ENCODE measurements around the gene TACR3. TPM values are rescaled to one million over a fixed set of nuclear protein-coding genes. Genes with fewer than 3 reads are reported as not detected.
"Not testable (repeated sequence)": the region's sequence is repeated elsewhere in the genome, so short reads cannot be mapped to it uniquely, and the experiment has no call there.

The TACR3 gene
- total RNA-seq: not detected

DNA sequence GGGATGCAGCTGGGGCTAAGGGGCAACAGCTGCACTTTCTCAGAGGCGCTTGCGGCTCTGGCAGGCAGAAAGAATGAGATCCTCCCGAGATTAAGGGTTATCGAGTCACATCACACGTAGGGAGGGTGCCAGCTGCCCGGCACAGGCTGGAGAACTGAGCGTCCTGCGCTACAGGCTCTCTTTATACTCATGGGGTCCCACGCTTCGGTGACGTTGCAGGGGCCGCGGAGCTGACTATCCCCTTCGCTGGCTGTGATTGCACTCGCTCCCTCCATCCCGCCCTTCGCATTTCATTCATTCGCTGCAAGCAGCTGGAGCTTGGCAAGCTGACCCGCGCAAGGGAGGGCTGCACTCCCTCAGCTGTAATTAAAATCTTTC lies at the start of gene TACR3:
TSS of gene TACR3 (minus strand) at position 156 of the 378 bp plus-strand sequence. CDS start 310 bp downstream, outside the sequence.
- Mint-ChIP-seq H3K4me1 (ENCODE audit: low read depth) (no peaks in the 10 kb centered on the region), H3K4me3 (no peak within 1 kb of the TSS), H3K27me3 (ENCODE audit: low read depth) (peaks cover 11% of the 10 kb centered on the region), H3K9me3 (ENCODE audit: insufficient read depth) (no peaks in the 10 kb centered on the region), H3K27ac (no peak within 1 kb of the TSS), H3K36me3 (ENCODE audit: low read depth) (no peaks in the 10 kb centered on the region)
- ChIA-PET CTCF (no interaction called here), POLR2A (no interaction called here)
- DNase-seq (no peak), ATAC-seq (no peak)

DNA sequence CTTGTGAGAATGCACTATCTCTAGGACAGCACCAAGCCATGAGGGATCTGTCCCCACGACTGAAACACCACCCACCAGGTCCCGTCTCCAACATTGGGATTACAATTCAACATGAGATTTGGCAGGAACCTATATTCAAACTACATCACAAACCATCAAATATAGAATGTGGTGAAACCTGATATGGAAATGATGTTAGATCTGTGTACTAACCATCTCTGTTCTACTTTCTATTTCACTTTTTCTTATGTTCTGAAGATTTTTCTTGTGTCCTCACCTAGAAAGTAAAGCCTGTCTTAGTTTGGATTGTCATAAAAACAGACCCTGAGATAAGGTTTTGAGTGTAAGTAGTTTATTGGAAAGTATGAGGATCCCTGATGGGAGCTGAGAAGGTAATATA lies 37.8 kb upstream of the TACR3 start:
- Mint-ChIP-seq H3K9me3 (ENCODE audit: insufficient read depth) (peaks cover 6% of the 10 kb centered on the region), H3K4me3 (no peak overlapping the region), H3K36me3 (ENCODE audit: low read depth) (no peaks in the 10 kb centered on the region), H3K27me3 (ENCODE audit: low read depth) (no peaks in the 10 kb centered on the region), H3K4me1 (ENCODE audit: low read depth) (no peaks in the 10 kb centered on the region), H3K27ac (no peak overlapping the region)
- CTCF ChIA-PET: no interaction called here
- ATAC-seq (no peak), DNase-seq (no peak)
- POLR2A ChIA-PET: no interaction called here

DNA sequence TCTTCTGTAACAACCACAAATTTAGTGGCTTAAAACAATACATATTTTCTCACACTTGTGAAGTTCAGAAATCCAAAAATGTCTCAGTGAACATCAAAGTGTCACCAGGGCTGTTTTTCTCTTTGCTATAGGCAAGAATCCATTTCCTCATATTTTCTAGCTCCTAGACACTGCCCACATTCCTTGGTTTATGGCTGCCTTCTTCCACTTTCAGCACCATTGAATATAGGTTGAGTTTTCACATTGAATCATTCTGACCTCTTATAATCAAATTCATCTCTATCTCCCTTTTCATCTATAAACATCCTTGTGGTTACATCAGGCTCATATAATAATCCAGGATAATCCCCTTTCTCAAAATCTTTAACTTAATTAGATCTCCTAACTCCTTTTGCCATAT lies 37.0 kb upstream of the TACR3 start:
- CTCF ChIA-PET: no interaction called here

DNA sequence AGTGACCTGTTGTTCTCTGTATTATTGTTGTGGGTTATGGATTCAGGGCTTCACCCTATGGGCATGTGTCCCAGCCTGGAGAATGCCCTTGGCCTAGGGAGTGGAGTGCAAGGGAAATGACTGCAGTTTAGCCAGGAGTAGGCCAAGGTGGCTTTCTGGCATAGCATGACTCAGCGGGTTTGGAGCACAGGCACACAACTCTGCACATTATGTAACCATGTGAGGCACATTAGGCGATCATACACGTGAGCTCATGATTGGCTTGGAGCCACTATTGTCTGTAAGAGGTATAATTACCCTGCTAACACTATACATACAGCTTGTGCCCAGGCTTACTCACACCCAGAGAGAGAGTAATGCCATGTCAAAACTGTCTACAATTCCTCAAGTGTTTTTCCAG lies 35.1 kb upstream of the TACR3 start:
- peaks cover 12% of the 10 kb centered on the region for H3K9me3 Mint-ChIP-seq (ENCODE audit: insufficient read depth)
- no peak overlapping the region for H3K4me3 Mint-ChIP-seq
- no peaks in the 10 kb centered on the region for H3K27me3 Mint-ChIP-seq (ENCODE audit: low read depth)
- H3K4me1 Mint-ChIP-seq (ENCODE audit: low read depth): no peaks in the 10 kb centered on the region
- no peaks in the 10 kb centered on the region for H3K36me3 Mint-ChIP-seq (ENCODE audit: low read depth)
- ChIA-PET POLR2A (no interaction called here), CTCF (no interaction called here)
- no peak for DNase-seq
- no peak overlapping the region for H3K27ac Mint-ChIP-seq
- no peak for ATAC-seq

More for the DNA sequence above, 37.0 kb upstream of the TACR3 start:
- Mint-ChIP-seq H3K27me3 (ENCODE audit: low read depth) (no peaks in the 10 kb centered on the region), H3K27ac (no peak overlapping the region), H3K4me3 (no peak overlapping the region), H3K4me1 (ENCODE audit: low read depth) (no peaks in the 10 kb centered on the region), H3K9me3 (ENCODE audit: insufficient read depth) (peaks cover 6% of the 10 kb centered on the region), H3K36me3 (ENCODE audit: low read depth) (no peaks in the 10 kb centered on the region)
- no peak for ATAC-seq
- DNase-seq: no peak
- POLR2A ChIA-PET: no interaction called here

- Mint-ChIP-seq H3K36me3 (ENCODE audit: low read depth) (no peaks in the 10 kb centered on the region), H3K27ac (no peak overlapping the region), H3K4me1 (ENCODE audit: low read depth) (no peaks in the 10 kb centered on the region), H3K27me3 (ENCODE audit: low read depth) (no peaks in the 10 kb centered on the region), H3K4me3 (no peak overlapping the region), H3K9me3 (ENCODE audit: insufficient read depth) (peaks cover 12% of the 10 kb centered on the region)
- CTCF ChIA-PET: no interaction called here
- POLR2A ChIA-PET: no interaction called here
- no peak for ATAC-seq
- DNase-seq: no peak
Measured at GRCh38 chr4:103753868-103754653, 34.3 kb upstream of the TACR3 start.

DNA sequence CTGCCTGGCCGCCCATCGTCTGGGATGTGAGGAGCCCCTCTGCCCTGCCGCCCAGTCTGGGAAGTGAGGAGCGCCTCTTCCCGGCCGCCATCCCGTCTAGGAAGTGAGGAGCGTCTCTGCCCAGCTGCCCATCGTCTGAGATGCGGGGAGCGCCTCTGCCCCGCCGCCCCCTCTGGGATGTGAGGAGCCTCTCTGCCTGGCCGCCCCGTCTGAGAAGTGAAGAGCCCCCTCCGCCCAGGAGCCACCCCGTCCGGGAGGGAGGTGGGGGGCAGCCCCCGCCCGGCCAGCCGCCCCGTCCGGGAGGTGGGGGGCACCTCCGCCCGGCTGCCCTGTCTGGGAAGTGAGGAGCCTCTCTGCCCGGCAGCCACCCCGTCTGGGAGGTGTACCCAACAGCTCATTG lies 3.4 kb upstream of the TACR3 start:
- POLR2A ChIA-PET; H3K36me3 Mint-ChIP-seq (ENCODE audit: low read depth); ATAC-seq; H3K9me3 Mint-ChIP-seq (ENCODE audit: insufficient read depth); H3K4me1 Mint-ChIP-seq (ENCODE audit: low read depth); H3K4me3 Mint-ChIP-seq; H3K27ac Mint-ChIP-seq; DNase-seq; CTCF ChIA-PET: not testable (repeated sequence)
- peaks cover 11% of the 10 kb centered on the region for H3K27me3 Mint-ChIP-seq (ENCODE audit: low read depth)

DNA sequence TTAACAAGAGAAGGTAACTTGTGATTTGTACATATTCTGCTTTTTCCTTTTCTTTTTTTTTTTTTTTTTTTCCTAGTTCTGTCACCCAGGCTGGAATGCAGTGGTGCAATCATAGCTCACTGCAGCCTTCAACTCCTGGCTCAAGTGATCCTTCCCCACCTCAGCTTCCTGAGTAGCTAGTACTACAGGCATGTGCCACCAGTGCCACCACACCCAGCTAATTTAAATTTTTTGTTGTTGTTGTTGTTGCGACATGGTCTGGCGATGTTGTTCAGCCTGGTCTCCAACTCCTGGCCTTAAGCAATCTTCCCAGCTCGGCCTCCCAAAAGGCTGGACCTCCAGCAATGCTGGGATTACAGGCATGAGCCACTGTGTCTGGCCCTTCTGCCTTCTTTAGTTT lies 1.5 kb upstream of the TACR3 start:
- DNase-seq: no peak
- Mint-ChIP-seq H3K4me1 (ENCODE audit: low read depth) (no peaks in the 10 kb centered on the region), H3K36me3 (ENCODE audit: low read depth) (no peaks in the 10 kb centered on the region), H3K4me3 (no peak overlapping the region), H3K9me3 (ENCODE audit: insufficient read depth) (no peaks in the 10 kb centered on the region), H3K27me3 (ENCODE audit: low read depth) (peaks cover 11% of the 10 kb centered on the region), H3K27ac (no peak overlapping the region)
- ChIA-PET CTCF (no interaction called here), POLR2A (no interaction called here)
- ATAC-seq: no peak

DNA sequence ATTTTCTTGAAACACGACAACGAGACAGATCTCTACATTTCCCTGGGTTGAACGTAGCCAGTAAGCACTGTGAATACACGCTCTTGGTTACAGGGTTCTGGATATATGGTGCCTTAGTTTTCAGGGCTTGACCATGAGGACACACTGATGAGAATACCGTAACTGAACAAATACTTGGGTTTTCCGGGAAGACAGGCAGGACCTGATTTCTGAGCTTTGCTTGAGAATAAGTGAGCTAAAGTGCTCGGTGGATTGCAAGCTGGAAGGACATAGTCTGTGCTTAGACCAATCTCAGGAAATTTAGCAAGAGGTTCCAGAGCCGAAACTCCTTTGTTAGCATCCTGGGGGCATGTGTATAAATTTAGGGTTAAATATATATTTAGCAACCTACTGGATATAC lies 876 bp upstream of the TACR3 start:
- CTCF ChIA-PET: no interaction called here
- POLR2A ChIA-PET: no interaction called here
- H3K27ac Mint-ChIP-seq: no peak overlapping the region
- peaks cover 11% of the 10 kb centered on the region for H3K27me3 Mint-ChIP-seq (ENCODE audit: low read depth)
- no peak overlapping the region for H3K4me3 Mint-ChIP-seq
- no peaks in the 10 kb centered on the region for H3K36me3 Mint-ChIP-seq (ENCODE audit: low read depth)
- no peaks in the 10 kb centered on the region for H3K9me3 Mint-ChIP-seq (ENCODE audit: insufficient read depth)
- DNase-seq (no peak), ATAC-seq (no peak)
- H3K4me1 Mint-ChIP-seq (ENCODE audit: low read depth): no peaks in the 10 kb centered on the region

DNA sequence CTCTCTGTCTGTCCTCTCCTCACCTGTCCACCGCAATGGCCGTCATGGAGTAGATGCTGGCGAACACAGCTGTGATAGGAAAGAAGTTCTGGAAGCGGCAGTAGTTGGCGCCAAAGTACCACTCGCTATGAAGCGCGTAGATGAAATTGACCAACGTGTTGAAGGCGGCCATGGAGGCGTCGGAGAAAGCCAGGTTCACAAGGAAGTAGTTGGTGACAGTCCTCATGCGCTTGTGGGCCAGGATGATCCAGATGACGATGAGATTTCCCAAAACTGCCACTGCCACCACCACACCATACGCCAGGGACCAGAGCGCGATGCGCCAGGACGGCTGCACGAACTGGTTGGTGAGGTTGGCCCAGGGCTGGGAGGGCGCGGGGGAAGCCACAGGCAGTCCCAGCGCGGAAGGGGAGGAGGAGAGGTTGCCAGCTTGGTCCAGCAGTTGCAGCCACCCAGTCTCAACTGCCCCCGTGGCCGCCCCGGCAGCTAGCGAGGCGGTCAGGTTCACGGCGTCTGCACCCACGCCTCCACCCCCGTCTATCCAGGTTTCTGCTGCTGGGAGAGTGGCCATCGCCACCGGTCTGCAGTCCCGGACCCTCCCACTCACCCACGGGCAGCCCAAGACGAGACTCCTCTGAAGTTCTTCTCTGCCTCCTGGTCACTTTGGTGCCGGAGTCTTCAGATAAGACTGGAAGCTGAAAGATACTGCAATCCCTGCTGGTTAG lies 518 bp downstream of the TACR3 start:
- no peaks in the 10 kb centered on the region for H3K36me3 Mint-ChIP-seq (ENCODE audit: low read depth)
- no peaks in the 10 kb centered on the region for H3K9me3 Mint-ChIP-seq (ENCODE audit: insufficient read depth)
- DNase-seq (no peak), ATAC-seq (no peak)
- no peaks in the 10 kb centered on the region for H3K4me1 Mint-ChIP-seq (ENCODE audit: low read depth)
- H3K27ac Mint-ChIP-seq: no peak overlapping the region
- ChIA-PET POLR2A (no interaction called here), CTCF (no interaction called here)
- H3K4me3 Mint-ChIP-seq: no peak overlapping the region
- peaks cover 11% of the 10 kb centered on the region for H3K27me3 Mint-ChIP-seq (ENCODE audit: low read depth)

DNA sequence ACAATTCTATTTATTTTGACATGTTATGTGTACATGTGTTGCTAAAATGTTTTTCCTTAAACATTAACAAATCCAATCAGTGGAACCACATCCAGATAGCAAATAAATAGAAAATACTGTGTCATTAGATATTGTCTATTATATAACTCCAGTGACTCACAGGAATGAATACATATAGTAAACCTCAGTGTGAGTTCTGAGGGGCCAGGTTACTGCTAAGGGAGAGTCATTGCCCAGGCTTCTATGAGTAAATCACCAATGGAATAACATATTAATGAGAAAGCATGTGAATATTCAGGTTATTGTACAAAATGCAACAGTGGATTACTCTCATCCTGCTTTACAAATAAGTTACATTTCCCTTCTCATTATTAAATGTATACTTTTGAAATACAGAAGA lies 27.2 kb downstream of the TACR3 start:
- H3K4me3 Mint-ChIP-seq: no peak overlapping the region
- no peaks in the 10 kb centered on the region for H3K36me3 Mint-ChIP-seq (ENCODE audit: low read depth)
- ChIA-PET CTCF (no interaction called here), POLR2A (no interaction called here)
- no peak for DNase-seq
- no peak for ATAC-seq
- no peaks in the 10 kb centered on the region for H3K4me1 Mint-ChIP-seq (ENCODE audit: low read depth)
- H3K27ac Mint-ChIP-seq: no peak overlapping the region
- no peaks in the 10 kb centered on the region for H3K27me3 Mint-ChIP-seq (ENCODE audit: low read depth)
- no peaks in the 10 kb centered on the region for H3K9me3 Mint-ChIP-seq (ENCODE audit: insufficient read depth)

- CTCF ChIA-PET: no interaction called here
- no peak overlapping the region for H3K4me3 Mint-ChIP-seq
- no peak for ATAC-seq
- H3K27me3 Mint-ChIP-seq (ENCODE audit: low read depth): no peaks in the 10 kb centered on the region
- no peak for DNase-seq
- H3K9me3 Mint-ChIP-seq (ENCODE audit: insufficient read depth): no peaks in the 10 kb centered on the region
- POLR2A ChIA-PET: no interaction called here
- H3K4me1 Mint-ChIP-seq (ENCODE audit: low read depth): no peaks in the 10 kb centered on the region
- no peak overlapping the region for H3K27ac Mint-ChIP-seq
- no peaks in the 10 kb centered on the region for H3K36me3 Mint-ChIP-seq (ENCODE audit: low read depth)
Measured at GRCh38 chr4:103673983-103674382, 45.8 kb downstream of the TACR3 start.

GRCh38 chr4:103666764-103667163 lies 53.0 kb downstream of the TACR3 start:
- H3K27me3 Mint-ChIP-seq (ENCODE audit: low read depth); H3K4me1 Mint-ChIP-seq (ENCODE audit: low read depth); H3K9me3 Mint-ChIP-seq (ENCODE audit: insufficient read depth); H3K27ac Mint-ChIP-seq; DNase-seq; H3K4me3 Mint-ChIP-seq; CTCF ChIA-PET; ATAC-seq; H3K36me3 Mint-ChIP-seq (ENCODE audit: low read depth); POLR2A ChIA-PET: not testable (repeated sequence)

Data from activated CD8-positive, alpha-beta T cell treated with anti-CD3 and anti-CD28 coated beads, Interleukin-2, amount 10 ng/mL, durations not matched to agents 7 days and 5 days (primary cell).